Activated T-cell treated with anti-CD3 and anti-CD28 coated beads for 1 hour (primary cell): ENCODE results near the gene SARDH.

Experiments
- DNase-seq: peaks from one replicate; pipeline ENCODE4 v3.0.0-alpha.2; 2020; ENCODE audit warnings: low read depth

Gene SARDH

GRCh38 chr9:133647148-133647547, 91.0 kb downstream of the SARDH start:
- no peak for DNase-seq

DNA sequence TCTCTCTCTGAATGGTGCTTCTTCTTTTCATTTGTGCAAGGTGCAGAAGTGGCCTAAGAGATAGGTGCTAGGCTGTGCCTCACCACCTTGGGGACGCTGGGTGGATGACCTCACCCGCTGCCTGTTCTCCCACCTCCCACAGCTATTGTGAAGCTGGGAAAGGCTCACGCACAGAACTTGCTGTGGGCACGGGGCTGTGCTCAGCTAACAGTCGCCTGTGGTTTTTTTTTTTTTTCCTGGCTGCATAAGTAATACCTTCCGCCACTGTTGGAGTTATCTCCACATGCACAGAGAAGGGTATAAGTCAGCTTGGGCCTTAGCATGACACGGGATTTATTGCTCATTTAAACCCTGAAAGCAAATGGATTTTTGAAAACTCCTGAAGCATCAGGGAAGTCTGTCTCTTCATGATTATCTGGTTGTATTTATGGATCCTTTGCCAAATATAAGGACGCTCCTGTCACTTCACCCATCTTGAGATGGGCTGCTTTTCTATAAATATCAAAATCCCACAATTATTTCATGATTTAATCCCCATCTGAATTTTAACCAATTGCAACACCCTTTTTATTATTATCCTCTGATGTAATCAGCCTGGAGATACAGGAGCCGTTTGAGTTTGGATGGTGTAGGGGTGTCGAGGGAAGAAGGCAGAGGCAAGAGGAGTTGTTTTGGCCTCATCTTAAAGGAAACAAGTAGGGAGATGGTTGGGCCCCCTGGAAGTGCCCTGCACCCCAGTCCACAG, 93.0 kb downstream of the SARDH start:
- no peak for DNase-seq

GRCh38 chr9:133643978-133644760, 94.0 kb downstream of the SARDH start:
- no peak for DNase-seq

- DNase-seq: no peak
These were observed 94.8 kb downstream of the SARDH start for GRCh38 chr9:133643362-133643755.

DNA sequence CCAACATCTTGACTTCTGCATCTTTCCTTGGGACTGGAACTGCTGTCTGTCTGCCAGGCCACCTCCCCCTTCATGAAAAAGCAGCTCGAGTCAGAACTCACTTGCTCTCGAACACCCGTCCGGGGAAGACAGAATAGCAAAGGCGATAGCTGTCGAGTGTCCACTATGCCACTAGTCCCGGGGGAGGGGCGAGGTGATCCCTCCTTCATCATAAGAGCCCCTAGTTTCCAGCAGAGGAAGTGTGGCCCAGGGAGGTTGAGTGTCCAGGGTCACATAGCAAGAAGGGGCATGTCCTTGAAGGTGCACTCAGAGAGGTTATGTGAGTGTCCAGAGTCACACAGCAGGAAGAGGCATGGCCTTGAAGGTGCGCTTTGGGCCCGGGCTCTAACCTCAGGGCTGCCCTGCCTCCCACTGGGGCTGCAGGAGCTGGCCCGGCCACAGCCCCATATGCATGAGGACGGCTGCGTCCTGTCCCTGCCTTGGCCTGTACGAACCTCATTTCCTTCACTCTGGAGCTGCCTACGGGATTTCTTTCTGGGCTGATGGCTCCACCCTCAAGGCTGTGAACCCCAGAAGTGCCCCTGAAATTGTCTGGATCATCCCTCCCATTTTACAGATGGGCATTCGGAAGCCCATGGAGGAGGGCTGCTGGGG, 95.3 kb downstream of the SARDH start:
- no peak for DNase-seq

- DNase-seq: no peak
These were observed 96.1 kb downstream of the SARDH start for GRCh38 chr9:133641861-133642595.

DNA sequence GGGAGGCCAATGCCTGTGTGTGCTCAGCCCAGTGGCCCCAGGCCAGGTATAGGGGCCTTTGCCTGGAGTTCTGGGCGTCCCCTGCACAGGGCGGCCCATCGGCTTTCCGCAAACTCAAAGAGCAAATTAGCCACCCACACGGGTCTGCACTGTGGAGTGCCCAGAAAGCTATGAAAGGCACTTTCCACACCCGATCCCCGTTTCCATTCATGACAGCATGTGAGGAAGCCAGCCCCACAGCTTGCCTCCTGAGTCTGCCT, 96.8 kb downstream of the SARDH start:
- no peak for DNase-seq

- DNase-seq: no peak
These were observed 97.4 kb downstream of the SARDH start for GRCh38 chr9:133640580-133641395.

GRCh38 chr9:133640160-133640559, 98.0 kb downstream of the SARDH start:
- no peak for DNase-seq

DNA sequence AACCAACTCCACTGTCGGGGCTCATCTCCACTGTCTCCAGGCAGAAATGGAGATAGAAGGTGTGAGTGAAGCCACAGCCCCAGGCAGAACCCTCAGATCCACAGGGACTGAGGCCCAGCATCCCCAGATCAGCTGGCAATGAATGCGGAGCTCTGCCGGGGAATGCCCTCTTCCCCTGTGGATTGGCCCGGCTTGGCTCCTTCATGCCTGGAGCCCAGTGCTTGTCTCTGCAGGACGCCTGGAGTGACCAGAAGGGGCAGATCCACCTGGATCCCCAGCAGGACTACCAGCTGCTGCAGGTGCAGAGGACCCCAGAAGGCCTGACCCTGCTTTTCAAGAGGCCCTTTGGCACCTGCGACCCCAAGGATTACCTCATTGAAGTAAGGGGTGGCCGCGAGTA, 98.5 kb downstream of the SARDH start:
- DNase-seq: no peak

DNA sequence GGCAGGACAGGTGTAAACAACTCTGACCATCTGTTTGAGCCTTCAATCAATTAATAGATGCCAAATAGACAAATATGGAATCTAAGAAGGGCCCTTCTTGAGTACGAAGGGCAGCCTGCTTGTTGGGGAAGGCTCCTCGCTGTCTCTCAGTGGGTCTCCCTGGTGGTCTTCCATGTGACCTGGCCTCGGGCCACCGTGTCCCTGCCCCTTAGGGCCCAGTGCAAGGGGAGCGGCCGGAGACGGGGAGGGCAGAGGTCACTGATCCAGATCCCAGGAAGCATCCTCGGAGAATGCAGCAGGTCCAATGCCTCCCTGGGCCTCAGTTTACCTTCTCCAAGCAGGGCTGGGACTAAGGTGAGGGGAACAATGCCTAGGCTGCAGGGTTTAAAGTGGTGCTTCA, 99.4 kb downstream of the SARDH start:
- no peak for DNase-seq

DNA sequence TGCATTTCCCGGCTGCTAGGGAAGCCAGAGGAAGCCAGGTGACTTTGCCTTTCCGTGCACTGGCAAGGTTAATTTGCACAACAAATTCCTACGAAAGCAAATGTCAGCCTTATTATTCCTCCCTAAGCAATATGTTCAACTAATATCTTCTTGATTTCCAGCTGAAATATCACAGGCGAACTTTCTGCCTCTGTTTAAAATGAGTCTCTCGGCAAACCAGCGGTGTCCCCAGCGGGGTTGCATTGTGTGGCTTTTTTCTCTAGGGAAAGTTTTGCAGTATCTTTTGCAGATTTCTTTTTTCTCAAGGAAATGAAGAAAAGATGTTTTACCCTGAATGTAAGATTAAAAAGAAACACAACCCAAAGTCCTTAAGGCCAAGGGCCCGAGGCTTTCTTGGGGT, 100.1 kb downstream of the SARDH start:
- no peak for DNase-seq

DNA sequence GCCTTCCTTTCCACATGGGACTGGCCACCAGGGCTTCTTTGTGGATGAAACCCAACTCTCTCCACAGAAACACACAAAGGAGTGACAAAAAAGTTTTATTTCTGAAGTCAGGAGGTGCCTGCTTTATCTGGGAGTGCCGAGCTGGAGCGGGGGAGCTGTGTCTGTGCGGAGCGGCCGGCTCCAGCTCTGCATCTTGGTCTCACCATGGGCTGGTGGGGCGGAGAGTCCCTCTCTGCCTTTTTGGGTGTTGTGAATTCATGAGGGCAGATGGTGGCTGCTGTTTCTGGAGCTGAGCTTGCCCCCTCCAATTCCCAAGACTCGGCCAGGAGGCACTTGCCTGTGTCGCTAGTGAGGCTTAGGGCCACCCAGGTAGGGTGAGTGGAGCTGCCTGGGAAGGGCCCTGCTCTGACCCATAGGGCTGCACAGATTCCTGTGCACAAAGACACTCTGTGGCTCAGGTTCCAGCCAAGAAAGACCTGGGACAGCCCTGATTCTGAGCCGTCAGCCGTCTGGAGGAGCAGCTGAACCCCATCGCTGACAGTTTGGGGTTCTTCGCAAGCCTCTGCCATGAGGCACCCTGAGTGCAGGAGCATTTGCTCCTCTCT, 100.6 kb downstream of the SARDH start:
- no peak for DNase-seq

- DNase-seq: no peak
These were observed 101.2 kb downstream of the SARDH start for GRCh38 chr9:133636902-133637301.

- no peak for DNase-seq
These were observed 102.3 kb downstream of the SARDH start, which contains the start of gene DBH for GRCh38 chr9:133635533-133636531. Gene DBH, plus strand, starts transcription at chr9:133636363. Its CDS starts 9 bp downstream, at chr9:133636372.

- DNase-seq: no peak
These were observed 103.1 kb downstream of the SARDH start for GRCh38 chr9:133635098-133635497.

DNA sequence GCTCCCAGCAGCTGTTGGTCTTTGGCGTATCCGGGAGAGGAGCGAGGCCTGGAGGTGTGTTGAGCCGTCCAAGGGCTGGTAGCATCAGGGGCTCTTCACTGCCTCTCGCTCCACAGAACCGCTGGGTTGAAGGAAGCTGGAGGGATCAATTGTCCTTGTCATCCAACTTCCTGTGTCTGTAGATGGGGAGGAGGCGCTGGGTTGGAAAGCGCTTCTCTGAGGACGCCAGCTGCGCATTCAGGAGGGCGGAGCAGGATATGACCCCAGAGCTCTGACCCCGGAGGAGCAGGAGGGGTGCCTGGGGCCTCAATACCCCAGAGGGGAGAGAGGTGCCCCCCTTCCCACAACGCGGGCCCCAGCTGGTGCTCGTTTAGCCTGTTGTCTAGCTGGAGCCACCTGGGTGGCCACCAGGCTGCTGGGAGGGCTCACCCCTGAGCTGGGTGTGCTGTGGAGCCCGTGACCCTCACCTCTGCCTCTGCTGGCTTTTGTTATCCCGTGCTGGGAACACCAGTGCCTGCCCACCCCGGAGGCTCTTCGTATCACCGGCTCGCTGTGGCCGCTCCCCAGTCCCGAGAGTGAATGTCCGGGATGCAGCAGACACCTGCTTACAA, 104.0 kb downstream of the SARDH start:
- no peak for DNase-seq

GRCh38 chr9:133633681-133634080, 104.5 kb downstream of the SARDH start:
- no peak for DNase-seq
